ENCODE measurements around the gene HAND2.

HAND2 gene

DNA sequence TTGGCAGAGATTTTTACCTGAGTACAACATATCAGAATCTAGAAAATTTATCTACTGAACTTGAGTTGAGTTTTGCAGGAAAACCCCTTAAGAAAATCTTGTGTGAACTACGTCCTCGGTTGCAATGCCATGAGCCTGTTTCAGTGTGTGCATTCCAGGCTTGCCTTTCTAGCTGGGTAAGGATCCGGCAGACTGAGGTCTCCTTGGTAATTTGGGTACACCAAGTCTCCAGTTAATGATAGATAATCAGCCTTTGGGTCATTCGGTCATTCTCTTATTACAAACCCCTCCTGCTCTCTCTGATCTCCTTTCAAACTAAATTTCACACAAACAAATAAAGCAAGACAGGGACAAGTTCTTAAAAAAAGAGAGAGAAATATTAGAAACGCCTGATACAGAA, 5.9 kb upstream of the HAND2 start:
- DNase-seq (ENCODE audit: low spot score): no peak

DNA sequence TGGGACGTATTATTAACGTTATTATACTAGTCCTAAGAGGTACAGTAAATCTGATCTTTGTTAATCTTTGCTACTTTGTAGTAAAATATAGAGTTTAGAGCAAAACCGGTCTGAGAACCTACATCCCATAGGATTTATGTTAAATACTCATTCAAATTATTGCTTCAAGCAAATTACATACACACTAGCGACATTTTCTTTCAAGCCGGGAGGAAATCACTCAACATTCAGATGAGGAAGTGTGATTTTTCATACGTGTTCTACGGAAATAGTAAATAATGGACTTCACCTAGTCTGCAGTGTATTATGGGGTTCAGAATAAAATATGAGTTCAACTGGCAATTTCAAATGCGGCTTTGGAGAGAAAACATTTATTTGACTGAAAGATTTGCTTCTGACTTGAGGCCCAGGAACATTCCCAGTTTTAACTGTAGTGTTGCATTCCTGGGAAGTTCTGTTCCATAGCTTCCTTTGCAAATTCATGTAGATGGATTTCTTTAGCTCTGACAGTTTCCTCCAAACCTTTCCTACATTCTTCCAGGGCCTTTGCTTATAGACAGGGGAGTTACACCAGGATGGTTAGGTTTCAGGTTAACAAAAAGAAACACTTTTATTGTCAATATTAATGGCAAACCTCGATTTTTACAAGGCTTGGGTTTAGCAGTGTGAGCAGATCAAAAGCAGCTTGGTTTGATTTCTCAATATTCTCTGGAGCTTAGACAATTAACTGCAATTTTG, 5.3 kb upstream of the HAND2 start:
- no peak for DNase-seq (ENCODE audit: low spot score)

DNA sequence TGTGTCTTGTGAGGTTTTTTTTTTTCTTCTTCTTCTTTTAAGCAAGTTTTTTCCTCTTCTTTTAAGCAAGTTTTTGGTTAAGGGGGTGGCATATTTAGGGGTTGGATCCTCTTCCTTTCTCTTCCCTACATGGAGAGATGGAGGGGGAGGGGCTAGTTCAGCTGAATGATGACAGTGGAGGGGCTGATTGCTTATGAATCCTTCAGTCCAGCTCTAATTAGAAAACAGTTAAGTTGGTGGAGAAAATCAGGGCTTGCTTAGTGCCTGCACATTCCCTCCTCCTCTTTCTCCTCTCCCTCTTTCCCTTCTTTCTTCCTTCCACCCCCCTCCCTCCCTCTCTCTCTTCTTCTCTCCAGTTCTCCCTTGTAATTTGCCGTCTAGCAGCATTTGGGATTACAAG, 4.4 kb upstream of the HAND2 start:
- no peak for DNase-seq (ENCODE audit: low spot score)

DNA sequence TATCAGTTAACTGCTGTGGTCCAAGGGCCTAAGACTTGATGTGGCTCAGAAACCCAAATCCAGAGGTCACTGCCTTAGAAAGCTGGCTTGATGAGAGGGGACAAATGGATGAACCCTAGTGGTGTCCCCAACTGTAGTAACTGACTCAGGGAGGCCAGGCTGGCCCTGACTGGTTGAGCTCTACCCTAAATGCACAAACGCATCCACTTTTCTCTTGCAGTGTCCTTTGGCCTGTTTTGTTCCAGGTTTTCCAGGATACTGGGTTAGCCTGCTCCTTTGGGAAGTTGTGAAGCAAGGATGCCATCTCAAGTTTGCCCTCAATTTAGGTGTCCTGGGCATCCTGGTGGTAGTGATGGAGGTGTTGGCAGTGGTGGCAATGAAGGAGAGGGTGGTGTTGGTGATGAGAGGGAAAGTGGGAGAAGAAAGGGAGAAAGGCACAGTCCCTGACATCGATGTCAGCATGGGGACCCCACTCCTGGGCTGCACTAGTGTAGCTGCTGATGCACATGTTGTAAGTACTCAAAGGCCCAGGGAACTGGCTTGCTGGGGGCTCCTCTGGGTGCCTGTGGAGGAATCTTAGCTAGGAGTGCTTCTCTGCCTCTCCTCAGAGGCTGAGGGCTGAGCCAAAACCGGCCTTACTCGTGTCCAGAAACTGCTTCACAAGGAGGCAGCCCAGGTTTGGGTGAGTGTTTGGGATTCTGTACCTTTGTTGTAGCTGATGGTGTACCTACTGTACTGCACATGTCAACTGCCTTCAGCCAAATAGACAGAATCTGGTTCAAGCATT, 2.9 kb upstream of the HAND2 start:
- DNase-seq (ENCODE audit: low spot score): no peak

DNA sequence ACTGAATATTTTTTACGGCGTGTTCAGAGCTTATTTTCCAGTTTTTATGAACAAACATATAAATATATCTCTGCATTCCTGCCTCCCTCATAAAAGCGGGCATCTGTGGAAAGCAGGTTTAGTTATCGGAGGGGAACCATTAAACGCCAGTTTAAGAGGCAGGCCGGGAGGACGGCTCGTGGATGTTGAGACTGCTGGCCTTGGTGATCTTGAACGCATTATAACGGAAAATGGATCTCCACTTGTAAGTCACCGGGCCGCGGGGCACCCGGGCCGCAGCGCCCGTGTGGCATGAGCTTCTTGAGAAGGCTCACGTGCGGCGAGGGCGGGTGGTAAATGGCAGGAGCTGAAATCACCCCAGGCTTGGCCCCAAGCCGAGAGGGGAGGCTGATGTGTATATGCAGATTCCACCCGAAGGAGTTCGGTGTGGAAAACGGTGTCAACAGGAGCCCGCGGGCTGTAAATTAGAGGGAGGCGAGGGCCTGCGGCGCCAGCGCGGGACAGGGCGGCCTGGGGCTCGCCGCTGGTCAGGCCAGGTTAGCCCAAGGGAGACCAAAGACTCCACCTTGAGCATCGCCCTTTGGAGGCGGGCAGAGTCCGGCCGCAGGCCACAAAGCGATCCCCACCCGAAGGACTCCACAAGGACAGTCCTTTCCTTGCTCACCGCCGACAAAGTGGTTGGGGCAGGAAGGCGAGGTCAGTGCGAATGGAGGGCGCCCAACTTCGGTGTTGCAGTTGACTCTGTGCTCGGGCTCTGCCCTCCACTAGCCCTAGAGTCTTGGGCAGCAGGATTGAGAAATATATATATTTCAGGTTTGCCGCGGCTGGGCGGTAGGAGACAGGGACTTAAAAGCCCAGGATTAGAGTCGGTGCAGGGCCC, 1.3 kb upstream of the HAND2 start:
- peak; percentile 24 for DNase-seq (ENCODE audit: low spot score)

- DNase-seq (ENCODE audit: low spot score): peak; percentile 38
Measured at GRCh38 chr4:173530326-173531085, 477 bp upstream of the HAND2 start.

- DNase-seq (ENCODE audit: low spot score): peak; percentile 34
Measured at GRCh38 chr4:173528378-173529321, 1.4 kb downstream of the HAND2 start.

DNA sequence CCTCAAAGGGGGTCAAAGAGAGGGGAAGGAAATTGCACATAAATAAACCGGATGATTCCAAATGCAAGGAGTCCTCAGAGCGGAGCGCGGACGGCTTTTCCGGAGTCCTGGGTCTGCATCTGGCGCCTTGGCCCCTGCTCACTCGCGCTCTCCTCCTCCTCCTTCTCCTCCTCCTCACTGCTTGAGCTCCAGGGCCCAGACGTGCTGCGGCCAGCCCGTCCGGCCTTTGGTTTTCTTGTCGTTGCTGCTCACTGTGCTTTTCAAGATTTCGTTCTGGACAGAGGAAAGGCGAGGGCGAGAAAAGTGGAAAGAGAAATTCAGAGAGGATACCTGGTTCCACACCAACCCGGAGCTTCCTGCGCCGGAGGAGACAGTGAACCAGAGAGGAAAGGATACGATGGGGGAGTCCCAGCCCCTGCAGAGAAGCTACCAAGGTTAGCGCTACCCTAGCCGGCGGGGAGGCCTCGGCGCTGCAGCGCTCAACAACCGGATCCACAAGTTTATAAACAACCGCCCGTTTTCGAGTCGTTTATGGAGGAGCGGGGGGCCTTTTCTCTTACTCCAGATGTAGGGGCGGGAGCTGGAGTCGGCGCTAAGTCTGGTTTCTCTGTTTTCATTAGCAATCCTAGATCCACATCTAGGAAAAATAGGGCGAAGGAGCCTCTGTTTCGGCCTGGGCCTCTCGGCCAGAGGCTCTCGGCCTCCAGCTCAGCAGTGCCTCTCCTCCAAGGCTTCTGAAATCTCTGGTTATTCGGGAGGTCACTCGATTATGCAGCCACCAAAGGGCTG, 2.7 kb downstream of the HAND2 start:
- peak; percentile 29 for DNase-seq (ENCODE audit: low spot score)

DNA sequence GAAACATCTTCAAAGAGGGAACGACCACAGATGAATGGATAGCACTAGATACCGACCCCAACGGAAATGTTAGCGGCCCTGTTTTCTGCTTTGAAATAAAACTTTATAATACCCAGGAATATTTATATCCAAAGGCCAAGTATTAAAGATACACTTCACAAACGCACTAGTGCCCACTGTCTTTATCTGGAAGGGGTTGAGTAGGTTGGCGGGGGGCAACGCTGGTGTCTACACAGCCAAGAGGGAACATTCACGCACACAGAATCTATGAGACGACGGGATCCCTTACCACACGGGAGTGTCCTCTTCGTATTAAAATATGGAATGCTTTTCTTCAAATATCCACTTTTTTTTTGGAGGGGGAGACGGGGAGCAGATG, 3.3 kb downstream of the HAND2 start:
- peak; percentile 3 for DNase-seq (ENCODE audit: low spot score)

GRCh38 chr4:173526027-173526482, 4.0 kb downstream of the HAND2 start:
- peak; percentile 41 for DNase-seq (ENCODE audit: low spot score)

DNA sequence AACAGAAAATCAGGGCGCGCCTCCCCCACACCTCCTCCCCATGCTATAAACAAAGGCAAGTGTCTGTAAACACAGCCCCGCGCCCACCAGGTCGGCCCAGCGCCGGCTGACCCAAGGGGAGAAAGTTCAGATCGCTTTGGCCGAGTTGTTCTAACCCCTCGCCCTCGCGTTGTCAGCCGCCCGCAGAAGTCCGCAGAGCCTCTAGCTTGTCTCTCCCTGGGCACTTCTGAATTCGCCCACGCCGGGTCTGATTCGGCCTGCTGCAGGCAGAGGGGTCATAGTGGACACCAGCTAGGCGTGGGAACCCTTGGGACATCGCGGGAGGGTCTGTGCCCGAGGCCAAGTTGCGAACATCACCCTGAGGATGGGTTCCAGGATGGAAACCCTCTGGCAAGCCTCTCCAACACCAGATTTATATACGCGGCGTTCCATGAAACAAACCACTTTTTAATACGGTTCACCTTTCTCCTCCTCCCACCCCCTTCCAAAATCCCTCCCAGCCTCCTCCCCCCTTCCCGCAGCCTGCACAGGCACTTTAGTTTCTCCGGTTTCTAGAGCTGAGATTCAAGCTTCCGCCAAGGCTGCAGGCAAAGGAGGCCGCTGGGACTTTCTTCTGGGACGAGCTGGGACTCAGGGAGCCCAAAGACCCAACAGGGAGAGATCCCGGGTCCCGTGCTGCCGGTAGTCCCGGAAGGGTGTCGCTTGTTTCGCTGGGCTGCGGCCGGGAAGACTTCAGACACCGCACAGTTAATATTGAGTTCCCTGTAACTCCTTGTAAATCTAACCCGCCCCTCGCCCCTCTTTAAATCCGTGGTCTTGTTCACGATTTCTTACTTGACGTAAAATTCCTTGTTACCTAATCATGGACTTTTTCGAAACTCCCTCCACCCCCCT, 4.7 kb downstream of the HAND2 start:
- DNase-seq (ENCODE audit: low spot score): peak; percentile 48

- peak; percentile 51 for DNase-seq (ENCODE audit: low spot score)
Measured at GRCh38 chr4:173524218-173525117, 5.6 kb downstream of the HAND2 start.

GRCh38 chr4:173522951-173523395, 7.1 kb downstream of the HAND2 start:
- DNase-seq (ENCODE audit: low spot score): peak; percentile 59

DNA sequence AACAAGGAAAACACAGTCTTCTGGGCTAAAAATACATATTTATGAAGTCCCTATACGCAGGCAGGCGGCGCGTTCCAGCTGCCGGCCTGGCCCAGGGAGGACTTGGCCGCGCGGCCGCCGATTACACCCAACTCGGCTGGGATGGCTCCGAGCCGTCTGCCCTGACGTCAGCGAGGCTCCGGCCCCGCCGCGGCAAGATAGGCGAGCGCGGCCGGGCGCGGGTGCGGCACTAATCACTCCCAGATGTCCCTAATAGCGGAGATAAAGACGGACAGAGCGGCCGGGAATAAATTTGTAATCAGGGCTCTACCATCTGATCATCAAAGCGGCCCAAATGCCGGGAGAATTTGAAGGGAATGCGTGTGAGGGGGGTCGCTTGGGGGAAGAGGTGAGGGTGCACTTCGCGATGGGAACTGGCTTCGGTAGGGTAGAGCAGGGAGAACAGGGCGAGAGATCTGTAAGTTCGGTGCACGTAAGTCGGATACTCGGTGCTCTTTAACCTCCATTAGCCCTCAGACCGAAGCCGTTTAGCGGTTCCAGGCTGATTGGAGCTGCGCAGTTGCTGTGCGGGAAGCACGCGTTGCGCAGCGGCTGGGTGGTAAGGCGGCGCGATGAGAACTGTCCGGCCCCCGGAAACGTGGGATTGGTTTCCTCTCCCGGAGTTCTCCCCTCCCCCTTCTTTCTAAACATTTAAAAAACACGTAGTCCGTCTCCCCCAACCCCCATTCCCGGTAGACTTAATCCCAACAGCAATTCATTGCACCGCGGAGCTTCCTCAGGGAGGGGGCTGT, 7.7 kb downstream of the HAND2 start:
- peak; percentile 93 for DNase-seq (ENCODE audit: low spot score)

DNA sequence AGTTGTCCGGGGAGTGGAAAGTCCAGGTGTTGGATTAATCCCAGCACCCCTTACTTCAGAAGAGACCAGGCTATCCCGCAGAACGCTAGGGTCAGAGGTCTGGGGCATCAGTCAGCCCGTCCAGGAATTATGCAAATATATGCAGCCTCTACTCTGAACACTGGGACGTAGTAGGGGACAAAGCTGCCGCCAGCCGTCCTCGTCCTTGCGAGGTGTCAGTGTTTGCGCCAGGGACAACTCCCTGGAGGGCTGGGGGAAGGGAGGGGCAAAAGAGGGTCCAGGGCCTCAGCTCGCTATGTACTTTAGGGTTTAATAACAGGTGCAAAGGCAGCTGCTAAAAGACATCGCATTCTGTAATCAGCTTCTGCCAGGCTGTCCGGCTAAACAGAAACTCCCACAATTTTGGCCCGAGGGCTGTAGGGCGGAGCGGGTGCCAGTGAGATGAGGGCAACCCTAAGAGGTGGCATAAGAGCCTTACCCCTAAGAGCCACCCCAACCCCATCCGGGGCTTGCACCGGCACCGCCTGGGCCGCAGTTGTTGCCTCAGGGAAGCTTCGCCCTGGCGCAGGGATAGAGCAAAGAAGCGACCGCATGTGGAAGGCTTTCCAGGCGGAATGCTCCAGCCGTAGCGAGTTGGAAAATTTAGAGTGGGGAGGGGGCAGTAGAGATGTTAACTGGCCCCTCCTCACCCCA, 8.4 kb downstream of the HAND2 start:
- DNase-seq (ENCODE audit: low spot score): peak; percentile 33

GRCh38 chr4:173520921-173521466, 9.0 kb downstream of the HAND2 start:
- DNase-seq (ENCODE audit: low spot score): peak; percentile 47

All from hepatic stellate cell (primary cell).